Upper lobe of right lung (tissue), 1 donor: ENCODE data around the gene MYBL2. TPM values are rescaled to one million over a fixed set of nuclear protein-coding genes. Genes with fewer than 3 reads are reported as not detected.

ENCODE experiments used
- ATAC-seq: fragments of 200-7000 bp; cut with Tn5 transposase; one replicate; pipeline ENCODE4 v1.9.1; 2020; ENCODE audit warnings: mild to moderate bottlenecking, moderate library complexity
- DNase-seq: peaks from one replicate; pipeline ENCODE4 v3.0.0-alpha.2; 2020
- H3K27ac ChIP-seq: fragments of 200-600 bp; one replicate; pipeline ENCODE4 v1.8.0; 2022
- H3K27me3 ChIP-seq: fragments of 200-600 bp; one replicate; pipeline ENCODE4 v1.8.0; 2022; ENCODE audit warnings: mild to moderate bottlenecking
- H3K36me3 ChIP-seq: fragments of 200-600 bp; one replicate; pipeline ENCODE4 v1.8.0; 2022
- H3K4me1 ChIP-seq: fragments of 200-600 bp; one replicate; pipeline ENCODE4 v1.8.0; 2022
- H3K4me3 ChIP-seq: fragments of 200-600 bp; one replicate; pipeline ENCODE4 v1.8.0; 2022; ENCODE audit warnings: mild to moderate bottlenecking
- H3K9me3 ChIP-seq: fragments of 200-600 bp; one replicate; pipeline ENCODE4 v1.8.0; 2022
- intact Hi-C: fragments of 100-400 bp; cut with DNase I; formaldehyde crosslinking; loops from one replicate; pipeline ENCODE4 v1.11.0; 2022
- total RNA-seq: library from RNA; stranded (reverse); fragmentation: NEBNext Ultra II Directional; extraction: Animal tissue kit (Norgen Biotek cat#: 25700); gene quantifications from one replicate; pipeline ENCODE4 v1.2.1, GENCODE V29; 2021
- TF ChIP-seq, protein P1 (sequence below): fragments of 200-600 bp; IDR thresholded peaks from one replicate; pipeline ENCODE4 v1.8.0; 2022; ENCODE audit warnings: antibody characterized with exemption
- donor health status: DM: no; HTN: yes; CAD: no; lungs with severe emphysema.

MYBL2 gene
- total RNA-seq, 1 donor from 2014 or later = 1.0 TPM

DNA sequence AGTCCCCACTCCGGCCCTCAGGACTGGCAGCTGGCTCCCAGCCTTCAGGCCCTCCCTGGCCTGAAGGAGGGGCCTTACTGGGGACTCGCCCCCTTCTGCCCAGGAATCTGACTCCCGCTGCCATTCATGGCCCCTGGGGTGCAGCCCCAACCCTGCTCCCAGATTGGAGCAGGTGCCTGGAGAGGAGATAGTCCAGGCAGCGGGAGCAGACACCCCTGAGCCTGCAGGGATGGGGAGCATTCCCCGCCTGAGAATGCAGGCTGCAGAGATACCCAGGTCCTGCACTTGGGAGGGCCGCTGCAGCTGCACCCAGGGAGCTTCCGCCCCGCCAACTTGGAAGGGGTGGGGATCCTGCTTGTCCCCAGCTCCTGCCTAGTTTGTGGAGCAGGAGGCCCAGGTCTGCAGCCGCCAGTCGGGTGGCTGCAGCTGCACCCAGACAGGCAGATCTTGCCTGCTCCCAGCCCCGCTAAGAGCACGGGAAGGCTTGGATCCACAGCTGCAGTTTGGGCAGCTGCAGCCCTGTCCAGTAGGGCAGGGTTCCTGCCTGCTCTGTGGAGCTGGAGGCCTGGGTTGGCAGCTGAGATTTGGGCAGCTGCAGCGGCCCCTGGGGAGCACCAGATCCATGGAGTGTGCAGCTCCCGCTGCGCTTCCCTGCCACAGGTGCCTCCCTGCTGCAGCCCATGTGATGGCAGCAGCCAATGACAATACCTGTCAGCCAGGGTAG, 54.7 kb downstream of the MYBL2 start:
- peak; percentile 37 for DNase-seq
- peak; percentile 29 for ATAC-seq
- Histone ChIP-seq H3K4me1 (no peaks in the 10 kb centered on the region), H3K36me3 (no peaks in the 10 kb centered on the region), H3K27me3 (no peaks in the 10 kb centered on the region), H3K4me3 (no peak overlapping the region), H3K27ac (no peak overlapping the region), H3K9me3 (no peaks in the 10 kb centered on the region)
- TF ChIP-seq, protein P1, sequence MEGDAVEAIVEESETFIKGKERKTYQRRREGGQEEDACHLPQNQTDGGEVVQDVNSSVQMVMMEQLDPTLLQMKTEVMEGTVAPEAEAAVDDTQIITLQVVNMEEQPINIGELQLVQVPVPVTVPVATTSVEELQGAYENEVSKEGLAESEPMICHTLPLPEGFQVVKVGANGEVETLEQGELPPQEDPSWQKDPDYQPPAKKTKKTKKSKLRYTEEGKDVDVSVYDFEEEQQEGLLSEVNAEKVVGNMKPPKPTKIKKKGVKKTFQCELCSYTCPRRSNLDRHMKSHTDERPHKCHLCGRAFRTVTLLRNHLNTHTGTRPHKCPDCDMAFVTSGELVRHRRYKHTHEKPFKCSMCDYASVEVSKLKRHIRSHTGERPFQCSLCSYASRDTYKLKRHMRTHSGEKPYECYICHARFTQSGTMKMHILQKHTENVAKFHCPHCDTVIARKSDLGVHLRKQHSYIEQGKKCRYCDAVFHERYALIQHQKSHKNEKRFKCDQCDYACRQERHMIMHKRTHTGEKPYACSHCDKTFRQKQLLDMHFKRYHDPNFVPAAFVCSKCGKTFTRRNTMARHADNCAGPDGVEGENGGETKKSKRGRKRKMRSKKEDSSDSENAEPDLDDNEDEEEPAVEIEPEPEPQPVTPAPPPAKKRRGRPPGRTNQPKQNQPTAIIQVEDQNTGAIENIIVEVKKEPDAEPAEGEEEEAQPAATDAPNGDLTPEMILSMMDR = no peak
- intact Hi-C loops = no loop called here

GRCh38 chr20:43722153-43722505, 55.2 kb downstream of the MYBL2 start:
- Histone ChIP-seq H3K27me3 (no peaks in the 10 kb centered on the region), H3K4me1 (no peaks in the 10 kb centered on the region), H3K27ac (no peak overlapping the region), H3K9me3 (no peaks in the 10 kb centered on the region), H3K36me3 (no peaks in the 10 kb centered on the region), H3K4me3 (no peak overlapping the region)
- ATAC-seq (no peak), DNase-seq (no peak)
- TF ChIP-seq, protein P1 = no peak
- intact Hi-C loops = no loop called here

- no peak for ATAC-seq
Measured at GRCh38 chr20:43723186-43723585, 56.3 kb downstream of the MYBL2 start.

GRCh38 chr20:43723735-43724134, 56.8 kb downstream of the MYBL2 start:
- H3K36me3 ChIP-seq = no peaks in the 10 kb centered on the region
- ATAC-seq (no peak), DNase-seq (no peak)
- H3K27me3 ChIP-seq = no peaks in the 10 kb centered on the region
- TF ChIP-seq, protein P1 = no peak
- H3K4me3 ChIP-seq = no peak overlapping the region
- no peaks in the 10 kb centered on the region for H3K9me3 ChIP-seq
- no peaks in the 10 kb centered on the region for H3K4me1 ChIP-seq
- intact Hi-C loops = no loop called here
- no peak overlapping the region for H3K27ac ChIP-seq

More at GRCh38 chr20:43723186-43723585, 56.3 kb downstream of the MYBL2 start:
- no peak for DNase-seq
- H3K36me3 ChIP-seq = no peaks in the 10 kb centered on the region
- H3K9me3 ChIP-seq = no peaks in the 10 kb centered on the region
- no peak overlapping the region for H3K27ac ChIP-seq
- no peaks in the 10 kb centered on the region for H3K4me1 ChIP-seq
- no peak overlapping the region for H3K4me3 ChIP-seq
- TF ChIP-seq, protein P1 = no peak
- H3K27me3 ChIP-seq = no peaks in the 10 kb centered on the region
- intact Hi-C loops = no loop called here

DNA sequence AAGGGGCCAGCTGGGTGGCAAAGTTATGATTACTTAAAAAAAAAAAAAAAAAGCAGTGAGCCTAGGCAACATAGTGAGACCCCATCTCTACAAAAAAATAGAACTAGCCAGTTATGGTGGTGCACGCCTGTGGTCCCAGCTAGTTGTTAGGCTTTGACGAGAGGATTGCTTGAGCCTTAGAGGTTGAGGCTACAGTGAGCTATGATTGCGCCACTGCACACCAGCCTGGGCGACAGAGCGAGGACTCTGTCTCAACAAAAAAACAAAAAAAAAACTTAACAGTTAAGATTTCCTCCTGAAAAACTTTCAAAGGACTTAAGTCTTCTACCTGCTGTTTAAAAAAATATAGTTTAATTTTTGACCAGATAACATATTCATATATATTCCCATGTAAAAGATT, 57.5 kb downstream of the MYBL2 start:
- Histone ChIP-seq H3K36me3 (no peaks in the 10 kb centered on the region), H3K27me3 (no peaks in the 10 kb centered on the region), H3K9me3 (no peaks in the 10 kb centered on the region), H3K27ac (no peak overlapping the region), H3K4me3 (no peak overlapping the region), H3K4me1 (no peaks in the 10 kb centered on the region)
- intact Hi-C loops = no loop called here
- ATAC-seq (no peak), DNase-seq (no peak)
- TF ChIP-seq, protein P1 = no peak

- Histone ChIP-seq H3K4me3 (no peak overlapping the region), H3K4me1 (no peaks in the 10 kb centered on the region), H3K27me3 (no peaks in the 10 kb centered on the region), H3K36me3 (no peaks in the 10 kb centered on the region), H3K9me3 (no peaks in the 10 kb centered on the region), H3K27ac (no peak overlapping the region)
- intact Hi-C loops = no loop called here
- TF ChIP-seq, protein P1 = no peak
- ATAC-seq = no peak
- DNase-seq = no peak
Measured at GRCh38 chr20:43725666-43726065, 58.8 kb downstream of the MYBL2 start.
